HG03558 (cell line): ENCODE measurements around the gene IGSF5.

Source experiments
- ATAC-seq: cut with Tn5 transposase; IDR thresholded peaks from one replicate; pipeline ENCODE4 v1.9.1; 2021; ENCODE audit warnings: moderate number of reproducible peaks; ENCODE audit not compliant: unreplicated experiment; ENCODE audit errors: extremely low read depth

Gene IGSF5

DNA sequence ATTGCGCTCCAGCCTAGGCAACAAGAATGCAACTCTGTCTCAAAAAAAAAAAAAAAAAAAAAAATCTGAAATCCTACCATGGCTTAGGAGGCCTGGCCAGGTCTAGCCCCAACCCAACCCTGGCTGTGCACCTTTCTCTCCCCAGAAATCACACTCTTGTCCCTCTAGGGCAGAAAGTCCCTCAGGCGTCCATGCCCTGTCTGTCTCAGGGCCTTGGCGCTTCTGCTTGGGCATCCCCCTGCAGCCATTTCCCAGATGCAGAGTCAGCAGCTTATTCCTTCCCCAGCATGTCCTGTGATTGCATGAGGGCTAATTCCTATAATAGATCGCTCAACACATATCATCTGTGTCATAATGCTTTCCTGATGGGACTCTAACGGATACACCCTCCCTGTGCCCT is 65.0 kb downstream of the IGSF5 start:
- ATAC-seq = no peak

DNA sequence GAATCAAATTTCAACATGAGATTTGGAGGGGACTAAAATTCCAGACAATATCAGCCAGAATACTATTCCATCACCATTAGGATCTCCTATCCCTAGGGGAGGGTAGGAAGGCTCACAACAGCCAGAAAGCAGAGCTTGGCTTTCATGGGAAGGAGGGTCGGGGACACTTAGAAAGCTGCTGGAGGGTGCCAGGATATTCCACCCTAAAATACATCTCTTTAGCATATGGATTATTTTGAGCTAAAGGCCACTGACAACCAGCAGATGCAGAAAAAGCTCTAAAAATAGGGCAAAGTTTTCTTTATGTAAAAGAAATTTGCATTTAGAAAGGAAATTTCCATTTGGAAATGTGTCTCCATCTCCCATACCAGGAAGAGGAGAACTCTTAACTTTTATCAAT is 68.0 kb downstream of the IGSF5 start:
- no peak for ATAC-seq

GRCh38 chr21:39818557-39818956 is 73.6 kb downstream of the IGSF5 start:
- ATAC-seq = no peak

- ATAC-seq = no peak
Measured at GRCh38 chr21:39822042-39822441, 77.1 kb downstream of the IGSF5 start.

- ATAC-seq = no peak
Measured at GRCh38 chr21:39825250-39825649, 80.3 kb downstream of the IGSF5 start.

DNA sequence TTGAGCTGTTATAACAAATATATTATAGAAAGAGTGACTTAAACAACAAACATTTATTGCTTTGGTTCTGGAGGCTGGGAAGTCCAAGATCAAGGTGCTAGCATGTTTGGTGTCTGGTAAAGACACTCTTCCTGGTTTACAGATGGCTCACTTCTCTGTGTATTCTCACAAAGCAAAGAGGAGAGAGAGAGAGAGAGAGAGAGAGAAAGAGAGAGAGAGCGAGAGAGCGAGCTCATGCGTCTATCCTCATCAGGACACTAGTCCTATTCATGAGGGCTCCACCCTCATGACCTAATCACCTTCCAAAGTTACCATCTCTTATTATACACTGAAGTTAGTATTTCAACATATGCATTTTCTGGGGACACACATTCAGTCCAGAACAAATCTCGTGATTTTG is 89.6 kb downstream of the IGSF5 start:
- ATAC-seq = no peak

DNA sequence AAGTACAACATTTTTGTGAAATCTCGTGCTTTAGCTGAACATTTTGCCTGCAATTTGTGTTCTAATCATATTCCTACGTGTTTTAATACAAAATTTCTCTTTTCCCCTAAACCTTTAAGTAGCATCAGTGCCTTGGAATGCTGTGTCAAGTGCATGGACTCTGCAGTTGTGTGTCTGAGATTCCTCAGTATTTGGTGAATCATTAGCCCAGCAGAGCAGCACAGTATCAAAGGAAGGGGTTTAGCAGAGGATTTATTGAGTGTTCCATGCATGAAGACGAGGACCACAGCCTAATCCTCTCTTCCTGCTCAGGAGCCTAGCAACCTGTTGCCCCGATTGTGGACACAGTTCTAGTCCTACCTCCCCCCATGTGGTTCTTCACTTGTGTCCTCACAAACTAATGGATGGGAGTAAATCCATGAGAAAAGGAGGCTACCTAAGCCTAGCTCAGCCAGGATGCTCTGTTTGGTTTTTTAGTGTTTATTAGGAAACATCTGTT is 92.9 kb downstream of the IGSF5 start:
- ATAC-seq = no peak

- ATAC-seq = no peak
Measured at GRCh38 chr21:39840373-39841097, 95.6 kb downstream of the IGSF5 start.

GRCh38 chr21:39842741-39843459 is 97.9 kb downstream of the IGSF5 start:
- ATAC-seq = no peak

- no peak for ATAC-seq
Measured at GRCh38 chr21:39843483-39843882, 98.5 kb downstream of the IGSF5 start.

GRCh38 chr21:39843916-39844315 is 98.9 kb downstream of the IGSF5 start:
- ATAC-seq = no peak

DNA sequence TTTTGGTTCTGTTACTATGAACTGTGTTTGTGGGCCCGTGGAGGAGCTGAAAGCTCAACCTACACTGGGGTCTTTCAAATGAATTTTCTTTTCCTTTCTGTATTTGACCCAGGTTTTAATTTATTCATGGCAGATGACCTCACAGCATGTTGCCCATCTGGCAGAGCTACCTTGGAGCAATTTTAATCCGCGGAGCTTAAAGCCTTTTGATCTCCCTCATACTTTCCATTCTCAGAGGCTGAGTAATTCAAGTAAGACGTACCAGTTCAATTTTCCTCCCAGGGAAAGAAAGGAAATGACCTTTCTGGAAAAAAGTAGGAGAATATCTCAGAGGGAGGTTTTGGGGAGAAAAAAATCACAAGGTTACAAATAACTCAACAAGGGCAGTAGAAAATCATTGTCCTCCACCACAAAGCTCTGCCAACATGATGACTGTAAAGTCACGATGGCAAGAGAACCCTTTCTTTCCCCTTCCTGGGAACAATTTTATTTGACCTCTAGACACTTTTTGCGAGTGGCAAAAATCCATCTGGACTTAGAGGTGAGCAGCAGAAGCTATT is 100.7 kb downstream of the IGSF5 start:
- no peak for ATAC-seq

DNA sequence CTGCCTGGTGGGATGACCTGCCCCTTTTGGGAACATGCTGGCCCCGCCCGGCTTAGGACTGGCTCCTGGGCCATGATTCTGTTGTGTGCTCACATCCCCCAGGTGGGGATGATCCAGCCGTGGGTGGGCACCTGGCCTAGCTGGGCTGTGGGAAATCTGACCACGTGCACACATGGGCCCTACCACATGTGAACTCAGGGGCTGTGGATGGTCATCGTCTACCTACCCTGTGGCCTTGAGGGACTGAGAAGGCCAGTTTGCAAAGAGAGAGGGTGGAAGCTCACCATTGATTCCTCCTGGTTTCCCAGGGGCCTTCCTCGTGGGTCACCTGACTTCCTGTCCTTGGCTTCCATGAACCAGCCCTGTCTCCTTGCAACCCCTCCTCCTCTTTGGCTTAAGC is 102.9 kb downstream of the IGSF5 start:
- ATAC-seq = no peak

GRCh38 chr21:39849014-39849655 is 104.2 kb downstream of the IGSF5 start:
- ATAC-seq = no peak

- no peak for ATAC-seq
Measured at GRCh38 chr21:39850333-39850732, 105.3 kb downstream of the IGSF5 start.

GRCh38 chr21:39851002-39851618 is 106.1 kb downstream of the IGSF5 start:
- no peak for ATAC-seq
